IPS DF 4.7 (cell line): ENCODE results near the gene BICRA.
"Not testable (repeated sequence)": the region's sequence is repeated elsewhere in the genome, so short reads cannot be mapped to it uniquely, and the experiment has no call there.

Experiments used
- DNase-seq: peaks from one replicate; pipeline ENCODE4 v3.0.0-alpha.2; 2013; ENCODE audit warnings: low spot score; ENCODE audit errors: extremely low read depth

Gene BICRA

DNA sequence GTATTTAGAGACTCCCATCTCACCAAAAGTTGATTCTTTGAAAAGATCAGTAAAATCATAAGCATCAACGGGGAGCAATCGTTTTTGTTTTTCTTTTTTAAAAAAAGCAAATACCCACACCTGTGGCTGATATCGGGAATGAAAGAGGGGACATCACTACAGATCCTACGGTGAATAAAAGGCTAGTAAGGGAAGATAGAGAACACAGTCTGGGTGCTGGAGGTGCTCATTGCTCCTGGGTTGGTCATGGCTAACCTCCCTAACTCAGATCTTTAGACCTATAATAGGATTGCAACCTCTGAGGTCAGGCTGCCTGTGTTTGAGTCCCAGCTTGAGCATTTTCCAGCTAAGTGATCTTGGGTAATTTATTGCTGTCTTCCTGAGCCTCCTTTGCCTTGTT is 105.4 kb downstream of the BICRA start:
- DNase-seq, result no peak

DNA sequence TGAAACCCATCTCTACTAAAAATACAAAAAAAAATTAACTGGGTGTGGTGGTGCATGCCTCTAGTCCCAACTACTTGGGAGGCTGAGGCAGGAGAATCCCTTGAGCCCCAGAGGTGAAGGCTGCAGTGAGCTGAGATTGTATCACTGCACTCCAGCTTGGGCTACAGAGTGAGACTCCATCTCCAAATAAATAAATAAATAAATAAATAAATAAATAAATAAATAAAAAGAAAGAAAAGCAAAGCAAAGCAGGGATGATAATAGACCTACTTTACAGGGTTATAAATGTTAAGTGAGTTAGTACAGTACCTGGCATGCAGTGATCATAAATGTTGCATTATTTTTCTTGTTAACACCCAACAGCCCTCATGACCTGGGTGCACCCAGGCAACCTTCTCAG is 105.9 kb downstream of the BICRA start:
- DNase-seq, result not testable (repeated sequence)

DNA sequence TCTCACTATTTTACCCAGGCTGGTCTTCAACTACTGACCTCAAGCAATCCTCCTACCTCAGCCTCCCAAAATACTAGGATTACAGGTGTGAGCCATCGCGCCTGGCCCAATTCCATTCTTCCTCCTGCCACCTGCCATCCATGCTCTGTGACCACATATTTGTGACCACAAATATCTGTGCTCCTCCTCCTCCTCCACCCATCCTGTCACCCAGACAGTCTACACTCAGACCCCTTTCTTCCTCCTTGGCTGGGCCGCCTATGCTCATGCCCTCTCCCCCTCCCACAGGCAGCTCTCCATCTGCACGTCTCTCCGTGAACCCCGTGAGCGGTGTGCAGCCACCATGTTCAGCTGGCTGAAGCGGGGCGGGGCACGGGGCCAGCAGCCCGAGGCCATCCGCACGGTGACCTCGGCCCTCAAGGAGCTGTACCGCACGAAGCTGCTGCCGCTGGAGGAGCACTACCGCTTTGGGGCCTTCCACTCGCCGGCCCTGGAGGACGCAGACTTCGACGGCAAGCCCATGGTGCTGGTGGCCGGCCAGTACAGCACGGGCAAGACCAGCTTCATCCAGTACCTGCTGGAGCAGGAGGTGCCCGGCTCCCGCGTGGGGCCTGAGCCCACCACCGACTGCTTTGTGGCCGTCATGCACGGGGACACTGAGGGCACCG is 107.5 kb downstream of the BICRA start:
- no peak for DNase-seq

DNA sequence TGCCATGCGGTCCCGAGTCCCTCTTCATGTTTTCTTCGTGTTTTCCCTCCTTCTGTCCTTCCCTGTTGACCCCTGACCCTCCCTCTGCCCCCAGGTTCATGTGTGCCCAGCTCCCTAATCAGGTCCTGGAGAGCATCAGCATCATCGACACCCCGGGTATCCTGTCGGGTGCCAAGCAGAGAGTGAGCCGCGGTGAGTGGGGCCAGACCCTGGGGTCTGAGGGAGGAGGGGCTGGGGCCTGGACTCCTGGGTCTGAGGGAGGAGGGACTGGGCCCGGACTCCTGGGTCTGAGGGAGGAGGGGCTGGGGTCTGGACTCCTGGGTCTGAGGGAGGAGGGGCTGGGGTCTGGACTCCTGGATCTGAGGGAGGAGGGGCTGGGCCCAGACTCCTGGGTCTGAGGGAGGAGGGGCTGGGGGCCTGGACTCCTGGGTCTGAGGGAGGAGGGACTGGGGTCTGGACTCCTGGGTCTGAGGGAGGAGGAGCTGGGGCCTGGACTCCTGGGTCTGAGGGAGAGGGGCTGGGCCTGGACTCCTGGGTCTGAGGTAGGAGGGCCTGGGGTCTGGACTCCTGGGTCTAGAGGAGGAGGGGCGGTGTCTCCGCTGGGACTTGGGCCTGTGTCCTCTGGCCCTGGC is 109.6 kb downstream of the BICRA start:
- not testable (repeated sequence) for DNase-seq

DNA sequence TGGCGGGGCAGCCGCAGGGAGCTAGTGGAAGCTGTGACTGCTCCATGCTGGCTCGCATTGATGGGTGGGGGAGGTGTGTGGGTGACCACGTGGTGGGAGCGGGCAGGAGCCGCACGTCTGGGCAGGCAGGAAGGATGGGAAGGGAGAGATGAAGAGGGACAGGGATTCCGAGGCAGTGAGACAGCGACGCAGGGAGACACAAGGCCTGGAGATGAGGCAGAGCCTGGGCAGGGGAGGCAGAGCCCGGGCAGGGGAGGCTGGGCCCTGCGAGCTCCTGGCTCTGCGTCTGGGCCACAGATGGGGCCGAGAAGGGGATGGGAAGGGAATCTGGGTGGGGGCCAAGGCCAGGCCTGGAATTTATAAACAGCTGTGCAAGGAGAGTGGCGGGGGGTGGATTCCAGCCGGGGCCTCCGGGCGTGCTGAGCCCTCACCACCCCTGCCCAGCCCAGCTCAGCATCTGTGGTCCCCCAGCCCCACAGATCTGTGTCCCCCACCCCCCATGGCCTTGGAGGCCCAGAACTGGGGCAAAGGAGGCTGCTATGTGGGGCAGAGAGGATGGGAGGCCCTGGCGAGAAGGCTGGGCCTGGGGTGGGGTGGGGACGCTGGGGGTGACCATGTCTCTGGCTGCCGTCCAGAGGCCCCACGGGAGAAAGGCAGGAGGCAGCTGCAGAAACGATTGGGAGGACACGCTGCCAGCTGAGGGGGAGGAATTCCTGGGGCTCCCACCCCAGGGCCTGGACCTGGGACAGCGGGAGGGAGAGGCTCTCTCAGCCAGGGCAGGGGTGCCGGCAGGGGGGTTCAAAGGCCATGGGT is 110.3 kb downstream of the BICRA start:
- DNase-seq, result no peak

DNA sequence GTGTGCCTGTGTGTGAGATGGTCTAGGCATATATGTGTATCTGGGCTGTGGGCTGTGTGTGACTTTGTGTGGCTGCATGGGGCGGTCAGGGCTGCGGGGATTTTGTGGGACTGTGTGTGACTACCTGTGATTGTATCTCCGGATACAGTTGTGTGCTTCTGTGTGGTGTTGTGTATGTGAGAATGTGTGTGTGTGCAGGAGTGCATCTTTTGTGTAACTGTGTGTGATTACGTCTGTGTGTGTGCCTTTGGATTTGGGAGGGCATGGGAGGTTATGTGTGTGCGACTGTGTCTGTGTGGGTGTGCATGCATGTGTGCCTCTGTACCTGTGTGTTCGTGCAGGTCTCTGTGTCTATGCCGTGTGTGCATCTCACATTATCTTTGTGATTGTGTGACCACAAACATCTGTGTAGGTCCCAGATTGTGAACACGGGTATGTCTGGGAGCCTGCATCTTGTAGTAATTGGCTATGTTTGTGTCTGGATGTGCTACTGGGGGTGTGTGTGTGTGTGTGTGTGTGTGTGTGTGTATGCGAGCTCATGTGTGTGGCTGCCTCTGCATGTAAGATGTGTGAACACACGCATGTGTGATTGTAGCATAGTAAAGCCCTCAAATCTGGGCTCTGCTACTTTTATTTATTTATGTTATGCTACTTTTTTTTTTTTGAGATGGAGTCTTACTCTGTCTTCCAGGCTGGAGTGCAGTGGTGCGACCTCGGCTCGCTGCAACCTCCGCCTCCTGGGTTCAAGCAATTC is 111.9 kb downstream of the BICRA start:
- no peak for DNase-seq

DNA sequence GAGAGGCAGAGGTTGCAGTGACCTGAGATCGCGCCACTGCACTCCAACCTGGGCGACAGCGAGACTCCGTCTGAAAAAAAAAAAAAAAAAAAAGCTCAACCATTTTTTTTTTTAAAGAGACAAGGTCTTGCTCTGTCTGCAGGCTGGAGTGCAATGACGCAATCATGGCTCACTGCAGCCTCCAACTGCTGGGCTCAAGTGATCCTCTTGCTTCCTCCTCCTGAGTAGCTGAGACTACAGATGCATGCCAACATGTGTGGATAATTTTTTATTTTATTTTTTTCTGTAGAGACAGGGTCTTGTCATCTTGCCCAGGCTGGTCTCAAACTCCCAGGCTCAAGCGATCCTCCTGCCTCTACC is 114.6 kb downstream of the BICRA start:
- no peak for DNase-seq

DNA sequence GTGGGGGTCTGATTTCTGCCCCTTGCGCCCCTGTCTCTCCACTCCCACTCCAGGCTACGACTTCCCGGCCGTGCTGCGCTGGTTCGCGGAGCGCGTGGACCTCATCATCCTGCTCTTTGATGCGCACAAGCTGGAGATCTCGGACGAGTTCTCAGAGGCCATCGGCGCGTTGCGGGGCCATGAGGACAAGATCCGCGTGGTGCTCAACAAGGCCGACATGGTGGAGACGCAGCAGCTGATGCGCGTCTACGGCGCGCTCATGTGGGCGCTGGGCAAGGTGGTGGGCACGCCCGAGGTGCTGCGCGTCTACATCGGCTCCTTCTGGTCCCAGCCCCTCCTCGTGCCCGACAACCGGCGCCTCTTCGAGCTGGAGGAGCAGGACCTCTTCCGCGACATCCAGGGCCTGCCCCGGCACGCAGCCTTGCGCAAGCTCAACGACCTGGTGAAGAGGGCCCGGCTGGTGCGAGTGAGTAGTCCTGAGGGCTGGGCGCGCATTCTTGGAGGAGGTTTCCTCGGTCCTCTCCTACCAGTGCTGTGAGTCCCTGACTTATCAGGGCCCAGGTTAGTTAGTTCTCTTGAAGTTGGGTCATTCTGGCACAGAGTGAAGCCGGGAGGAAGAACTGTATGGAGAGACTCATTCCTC is 116.9 kb downstream of the BICRA start:
- DNase-seq, result no peak

DNA sequence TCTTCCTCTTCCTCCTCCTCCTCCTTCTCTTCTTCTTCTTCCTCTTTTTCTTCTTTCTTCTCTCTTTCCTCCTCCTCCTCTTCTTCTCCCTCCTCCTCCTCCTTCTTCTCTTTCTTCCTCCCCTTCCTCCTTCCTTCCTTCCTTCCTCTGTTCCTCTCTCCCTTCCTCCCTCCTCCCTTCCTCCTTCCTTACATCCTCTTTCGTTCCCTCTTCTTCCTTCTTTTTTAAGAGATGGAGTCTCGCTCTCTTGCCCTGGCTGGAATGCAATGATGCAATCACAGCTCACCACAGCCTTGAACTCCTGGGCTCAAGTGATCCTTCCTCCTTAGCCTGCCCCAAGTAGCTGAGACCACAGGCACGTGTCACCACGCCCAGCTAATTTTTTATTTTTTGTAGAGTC is 117.5 kb downstream of the BICRA start:
- no peak for DNase-seq

DNA sequence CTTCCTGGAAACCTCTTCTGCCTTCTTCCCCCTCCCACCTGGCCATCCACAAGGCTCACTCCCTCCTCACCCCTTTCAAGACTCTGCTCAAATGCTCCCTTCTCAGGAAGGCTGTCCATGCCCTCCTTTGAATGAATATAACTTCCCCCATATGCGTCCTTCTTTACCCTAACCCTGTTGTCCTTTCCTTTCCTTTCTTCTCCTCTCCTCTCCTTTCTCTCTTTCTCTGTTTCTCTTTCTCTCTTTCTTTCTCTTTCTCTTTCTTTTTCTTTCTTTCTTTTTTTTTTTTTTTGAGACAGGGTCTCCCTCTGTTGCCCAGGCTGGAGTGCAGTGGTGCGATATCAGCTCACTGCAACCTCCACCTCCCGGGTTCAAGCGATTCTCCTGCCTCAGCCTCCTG is 119.4 kb downstream of the BICRA start:
- not testable (repeated sequence) for DNase-seq

DNA sequence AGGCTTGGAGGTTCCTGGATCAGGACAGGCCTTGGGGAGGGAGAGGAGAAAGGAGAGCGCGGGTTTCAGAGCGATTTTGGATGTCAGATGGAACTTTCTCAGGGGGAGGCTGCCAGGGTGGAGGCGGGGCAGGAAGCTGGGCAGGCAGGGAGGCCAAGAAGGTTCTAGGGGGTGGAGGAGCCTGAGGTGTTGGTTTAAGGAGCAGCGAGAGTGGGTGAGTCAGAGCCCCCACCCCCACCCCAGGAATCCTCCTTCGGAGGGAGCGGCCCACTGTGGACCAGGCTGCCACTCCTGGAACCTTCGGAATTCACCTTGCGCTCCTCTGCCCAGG is 120.5 kb downstream of the BICRA start:
- DNase-seq, result no peak

DNA sequence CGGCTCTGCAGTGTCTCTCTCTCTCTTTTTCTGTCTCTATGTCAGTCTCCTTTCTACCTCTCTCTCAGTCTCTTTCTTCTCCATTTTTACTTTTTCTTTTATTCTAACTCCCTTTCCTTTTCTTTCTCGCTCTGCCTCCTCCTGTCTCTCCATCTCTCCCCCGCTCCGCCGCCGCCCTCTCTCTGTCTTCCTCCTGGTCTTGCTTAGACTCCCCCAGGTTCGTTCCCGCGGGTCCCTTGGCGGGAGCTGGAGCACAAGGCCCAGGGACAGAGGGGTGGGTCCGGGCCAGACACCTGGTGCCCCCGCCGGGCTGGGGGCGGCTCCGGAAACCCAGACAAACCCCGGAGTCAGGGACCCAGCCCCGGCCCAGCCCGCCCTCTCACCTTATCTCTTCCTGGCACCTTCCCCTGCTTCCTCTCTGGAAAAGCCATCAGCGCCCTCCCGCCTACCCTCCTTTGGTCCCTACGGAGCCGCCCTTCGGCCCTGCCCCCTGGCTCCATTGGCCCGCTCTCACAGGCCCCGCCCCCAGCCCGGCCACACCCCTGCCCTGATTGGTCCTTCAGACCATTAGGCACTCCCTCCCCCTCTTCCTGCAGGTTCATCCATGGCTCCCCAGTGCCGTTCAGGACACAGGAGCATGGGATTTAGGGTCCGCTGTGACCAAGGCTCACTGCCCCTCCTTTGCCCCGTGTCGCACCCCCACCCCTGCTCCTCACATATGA is 121.0 kb downstream of the BICRA start:
- no peak for DNase-seq

DNA sequence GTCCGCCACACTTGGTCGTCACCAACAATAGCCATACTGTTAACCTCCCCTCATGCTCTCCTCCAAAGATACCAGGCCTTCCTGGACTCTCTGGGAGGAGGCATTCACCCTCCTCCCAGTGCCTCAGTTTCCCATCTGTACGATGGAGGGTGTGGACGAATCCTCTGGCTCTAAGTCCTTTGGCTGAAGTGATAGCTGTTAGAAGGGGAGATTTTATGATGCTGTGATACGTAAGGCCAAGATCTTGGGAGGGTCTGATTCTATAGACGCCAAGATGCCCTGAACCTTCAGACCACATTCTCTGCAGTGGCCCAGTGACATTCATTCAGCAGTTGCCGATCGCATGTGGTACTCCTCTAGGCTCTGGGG is 121.6 kb downstream of the BICRA start:
- DNase-seq, result no peak

DNA sequence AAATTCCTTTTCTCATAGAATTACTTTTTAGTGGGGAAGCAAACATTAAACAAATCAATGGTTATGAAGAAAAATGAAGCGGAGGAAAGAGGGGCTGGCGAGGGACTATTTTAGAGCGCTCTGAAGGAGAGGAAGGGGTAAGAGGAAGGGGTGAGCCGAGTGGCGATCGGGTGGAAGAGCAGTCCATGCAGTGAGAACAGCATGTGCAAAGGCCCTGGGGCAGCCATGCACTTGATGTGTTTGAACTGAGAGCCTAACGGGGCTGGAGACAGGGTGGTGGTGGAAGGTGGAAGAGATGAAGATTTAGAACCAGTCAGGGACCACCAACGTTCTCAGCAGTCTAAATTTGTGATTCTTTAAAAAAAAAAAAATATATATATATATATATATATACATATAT is 122.0 kb downstream of the BICRA start:
- DNase-seq, result no peak

DNA sequence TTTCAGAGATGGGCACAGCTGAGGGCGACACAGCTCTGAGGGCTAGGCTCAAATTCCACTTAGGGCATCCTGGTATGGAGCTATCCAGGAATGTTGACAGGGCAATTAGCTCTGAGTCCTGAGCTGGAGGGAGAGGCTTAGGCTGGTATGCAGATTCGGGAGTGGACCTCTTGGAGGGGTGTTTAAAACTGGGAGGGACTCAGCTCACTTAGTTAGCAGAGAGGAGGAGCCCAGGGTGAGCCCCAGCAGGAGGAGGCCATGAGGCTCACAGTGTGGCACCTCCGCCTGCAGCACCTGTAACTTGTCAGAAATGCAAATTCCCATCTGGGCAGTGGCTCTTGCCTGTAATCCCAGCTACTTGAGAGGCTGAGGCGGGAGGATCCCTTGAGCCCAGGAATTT is 126.2 kb downstream of the BICRA start:
- DNase-seq, result no peak

DNA sequence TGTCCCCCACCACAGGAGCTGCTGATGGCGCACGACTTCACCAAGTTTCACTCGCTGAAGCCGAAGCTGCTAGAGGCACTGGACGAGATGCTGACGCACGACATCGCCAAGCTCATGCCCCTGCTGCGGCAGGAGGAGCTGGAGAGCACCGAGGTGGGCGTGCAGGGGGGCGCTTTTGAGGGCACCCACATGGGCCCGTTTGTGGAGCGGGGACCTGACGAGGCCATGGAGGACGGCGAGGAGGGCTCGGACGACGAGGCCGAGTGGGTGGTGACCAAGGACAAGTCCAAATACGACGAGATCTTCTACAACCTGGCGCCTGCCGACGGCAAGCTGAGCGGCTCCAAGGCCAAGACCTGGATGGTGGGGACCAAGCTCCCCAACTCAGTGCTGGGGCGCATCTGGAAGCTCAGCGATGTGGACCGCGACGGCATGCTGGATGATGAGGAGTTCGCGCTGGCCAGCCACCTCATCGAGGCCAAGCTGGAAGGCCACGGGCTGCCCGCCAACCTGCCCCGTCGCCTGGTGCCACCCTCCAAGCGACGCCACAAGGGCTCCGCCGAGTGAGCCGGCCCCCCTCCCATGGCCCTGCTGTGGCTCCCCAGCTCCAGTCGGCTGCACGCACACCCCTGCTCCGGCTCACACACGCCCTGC is 132.1 kb downstream of the BICRA start:
- DNase-seq, result no peak

DNA sequence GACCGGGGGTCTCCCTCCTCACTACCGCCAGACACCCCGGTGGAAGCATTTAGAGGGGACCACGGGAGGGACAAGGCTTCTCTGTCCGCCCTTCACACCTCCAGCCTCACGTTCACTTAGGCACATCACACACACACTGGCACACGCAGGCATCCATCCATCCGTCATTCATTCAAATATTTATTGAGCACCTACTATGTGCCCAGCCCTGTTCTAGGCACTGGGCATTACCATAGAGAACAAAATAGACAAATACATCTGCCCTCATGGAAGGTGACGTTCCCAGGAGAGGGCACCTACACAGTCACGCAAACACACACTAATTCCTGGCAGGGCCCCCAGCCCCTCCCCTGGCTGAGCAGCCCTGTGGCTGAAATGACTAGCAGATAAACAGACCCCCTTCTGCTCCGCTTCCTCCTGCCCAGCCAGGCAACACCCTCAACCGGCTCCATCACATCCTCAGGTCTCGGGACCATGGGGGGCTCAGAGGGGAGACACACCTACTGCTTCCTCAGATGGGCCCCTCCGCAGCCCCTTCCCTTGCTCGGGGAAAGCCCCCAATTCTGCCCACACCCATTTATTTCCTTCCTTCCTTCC is 132.7 kb downstream of the BICRA start:
- DNase-seq, result no peak

DNA sequence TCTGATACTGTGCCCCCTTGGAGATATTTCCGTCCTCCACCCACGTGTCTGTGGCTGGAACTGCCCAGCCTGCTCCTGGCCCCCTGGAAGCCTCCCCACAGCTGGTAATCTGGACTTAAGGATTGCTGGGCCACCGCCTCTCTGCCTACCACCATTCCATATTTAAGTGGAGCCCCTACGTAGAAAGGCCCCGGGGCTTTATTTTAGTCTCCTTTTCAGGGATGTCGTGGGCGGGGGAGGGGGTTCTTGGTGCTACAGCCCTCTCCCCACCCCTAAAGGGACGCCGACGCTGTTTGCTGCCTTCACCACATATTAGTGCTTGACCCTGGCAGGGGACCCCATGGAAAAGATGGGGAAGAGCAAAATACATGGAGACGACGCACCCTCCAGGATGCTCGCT is 133.7 kb downstream of the BICRA start:
- DNase-seq, result no peak

DNA sequence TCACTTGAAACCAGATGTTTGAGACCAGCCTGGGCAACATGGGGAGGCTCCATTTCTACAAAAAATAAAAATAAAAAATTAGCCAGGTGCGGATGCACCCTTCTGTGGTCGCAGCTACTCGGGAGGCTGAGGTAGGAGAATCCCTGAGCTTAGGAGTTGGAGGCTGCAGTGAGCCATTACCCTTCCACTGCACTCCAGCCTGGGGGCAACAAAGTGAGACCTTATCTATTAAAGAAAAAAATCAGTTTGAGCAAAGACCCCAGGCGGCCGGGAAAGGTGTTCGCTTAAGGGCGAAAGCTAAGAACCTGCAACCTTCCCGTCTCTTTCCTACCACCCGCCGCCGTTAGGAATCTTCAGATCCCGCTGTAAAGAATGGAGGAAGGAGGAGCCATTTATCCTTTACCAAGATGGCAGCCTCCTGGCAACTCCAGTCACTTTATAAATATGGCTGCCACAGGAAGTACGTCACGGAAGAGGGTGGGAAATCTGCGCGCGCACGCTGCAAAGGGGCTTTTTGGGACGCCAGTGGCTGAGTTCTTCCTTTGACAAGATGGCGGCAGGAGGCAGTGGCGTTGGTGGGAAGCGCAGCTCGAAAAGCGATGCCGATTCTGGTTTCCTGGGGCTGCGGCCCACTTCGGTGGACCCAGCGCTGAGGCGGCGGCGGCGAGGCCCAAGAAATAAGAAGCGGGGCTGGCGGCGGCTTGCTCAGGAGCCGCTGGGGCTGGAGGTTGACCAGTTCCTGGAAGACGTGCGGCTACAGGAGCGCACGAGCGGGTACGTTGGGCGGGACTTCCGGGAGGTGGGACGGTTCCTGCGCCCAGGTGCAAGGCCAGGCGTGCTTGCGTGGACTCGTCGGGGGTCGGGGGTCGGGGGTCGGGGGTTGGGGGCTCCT is 136.3 kb downstream of the BICRA start, which contains the start of gene NOP53:
Gene NOP53 (plus strand): TSS at position 537 of the 892 bp plus-strand sequence. CDS start 14 bp downstream, at position 551.
- DNase-seq, result no peak
